HepG2 (cell line): ENCODE results near the gene STAT1. TPM values are rescaled to one million over a fixed set of nuclear protein-coding genes. Genes with fewer than 3 reads are reported as not detected.

Experiments used
- ATAC-seq: fragments of 200-7000 bp; cut with Tn5 transposase; 3 replicates; pipeline ENCODE4 v1.9.1; 2020; ENCODE audit warnings: mild to moderate bottlenecking, moderate library complexity
- BruUV-seq: library from RNA; stranded (reverse); fragments of 400-500 nt; replicated peaks from 2 replicates; lab custom pipeline; 2021; lab: Mats Ljungman, UMichigan
- CTCF ChIA-PET: fragments of 300-600 bp; formaldehyde crosslinking; extraction: SDS; loops from one replicate; lab custom pipeline; 2021; ENCODE audit warnings: low total read pairs, inconsistent platforms, low intra/inter-chr PET ratio; lab: Yijun Ruan, JAX
- POLR2A ChIA-PET: fragments of 350-600 bp; sonication (Branson Sonifier 250); formaldehyde crosslinking; loops from one replicate; lab custom pipeline; 2020; ENCODE audit warnings: antibody characterized with exemption, inconsistent platforms; lab: Yijun Ruan, JAX
- DNase-seq: peaks from one replicate; pipeline ENCODE4 v3.0.0-alpha.2; 2015; ENCODE audit warnings: low spot score
- FAIRE-seq: peaks from 3 replicates; lab custom pipeline; 2011; peaks lifted over from hg19 to GRCh38; lab: Jason Lieb, UNC
- H2AFZ ChIP-seq: one replicate; pipeline ENCODE4 v1.6.1; 2011; ENCODE audit warnings: low read length, inconsistent platforms
- H3K27ac ChIP-seq: fragments of 300-600 bp; 3 replicates; pipeline ENCODE4 v1.8.0; 2011; ENCODE audit warnings: mixed run types, mild to moderate bottlenecking, mixed read lengths, low read length, inconsistent platforms; ENCODE audit not compliant: insufficient read depth; ENCODE audit errors: extremely low read length
- H3K27me3 ChIP-seq, 2 experiments: fragments of 200-600 bp in 1 of 2; 2 replicates in 1 of 2; 3 replicates in 1 of 2; pipeline versions ENCODE4 v1.6.0 to v1.8.0; 2011; ENCODE audit warnings: low read length in 2 of 2, mild to moderate bottlenecking in 2 of 2, moderate library complexity in 2 of 2, inconsistent platforms in 1 of 2; ENCODE audit not compliant: insufficient read depth in 2 of 2, control insufficient read depth in 1 of 2
- H3K36me3 ChIP-seq, 2 experiments: fragments of 200-600 bp in 1 of 2; replicated peaks in 1 of 2; 2 replicates in 1 of 2; 3 replicates in 1 of 2; pipeline versions ENCODE4 v1.5.1 to v1.8.0; 2011; ENCODE audit warnings: low read length in 2 of 2, inconsistent platforms in 1 of 2; ENCODE audit not compliant: insufficient read depth in 2 of 2, control insufficient read depth in 1 of 2
- H3K4me1 ChIP-seq: 2 replicates; pipeline ENCODE4 v1.5.1; 2012; ENCODE audit warnings: low read length, inconsistent platforms; ENCODE audit not compliant: insufficient read depth
- H3K4me2 ChIP-seq: 2 replicates; pipeline ENCODE4 v1.6.0; 2011; ENCODE audit warnings: low read depth, low read length, inconsistent platforms
- H3K4me3 ChIP-seq, 3 experiments: fragments of 200-600 bp in 1 of 3; sonication (generic), shearing (Covaris generic) in 1 of 3; replicated peaks in 1 of 3; 2 replicates each; pipeline ENCODE4 v1.5.1; 2011 to 2016; ENCODE audit warnings: low read length in 3 of 3, inconsistent platforms in 2 of 3, low read depth in 2 of 3, mild to moderate bottlenecking in 2 of 3, control low read depth in 1 of 3, mixed read lengths in 1 of 3; ENCODE audit not compliant: insufficient read depth in 1 of 3
- H3K79me2 ChIP-seq: one replicate; pipeline ENCODE4 v1.6.1; 2011; ENCODE audit warnings: low read length, inconsistent platforms; ENCODE audit not compliant: insufficient read depth
- H3K9ac ChIP-seq: 2 replicates; pipeline ENCODE4 v1.6.0; 2011; ENCODE audit warnings: mild to moderate bottlenecking, low read depth, low read length, inconsistent platforms; ENCODE audit not compliant: insufficient read depth
- H3K9me3 ChIP-seq: 2 replicates; pipeline ENCODE4 v1.5.1; 2012; ENCODE audit warnings: mild to moderate bottlenecking, low read length
- H4K20me1 ChIP-seq: 2 replicates; pipeline ENCODE4 v1.6.0; 2011; ENCODE audit warnings: inconsistent platforms, mild to moderate bottlenecking, low read length, moderate library complexity; ENCODE audit not compliant: insufficient read depth
- HBP1 ChIP-seq: IDR thresholded peaks from 2 replicates; pipeline ENCODE4 v1.6.1; 2016; ENCODE audit warnings: low read depth, control low read depth
- HNRNPK ChIP-seq: fragments of 200-400 bp; formaldehyde crosslinking; IDR thresholded peaks from 2 replicates; pipeline ENCODE4 v1.6.1; 2018; ENCODE audit warnings: low read length, low read depth, moderate library complexity, mild to moderate bottlenecking; ENCODE audit not compliant: poor library complexity, severe bottlenecking
- KDM4B ChIP-seq: sonication (generic); formaldehyde crosslinking; IDR thresholded peaks from 2 replicates; pipeline ENCODE4 v1.4.0; 2020; ENCODE audit warnings: missing genetic modification reagents
- KLF9 ChIP-seq: IDR thresholded peaks from 2 replicates; pipeline ENCODE4 v1.6.1; 2016; ENCODE audit warnings: low read depth
- SALL1 ChIP-seq: sonication (generic); formaldehyde crosslinking; IDR thresholded peaks from 2 replicates; pipeline ENCODE4 v1.8.0; 2022; ENCODE audit warnings: mild to moderate bottlenecking, missing genetic modification reagents
- TBL1XR1 ChIP-seq: fragments of 150-350 bp; IDR thresholded peaks from 2 replicates; pipeline ENCODE4 v1.6.1; 2014; ENCODE audit warnings: borderline replicate concordance, low read length; ENCODE audit not compliant: partially characterized antibody
- TBX3 ChIP-seq: fragments of 450-650 bp; IDR thresholded peaks from 2 replicates; pipeline ENCODE4 v1.6.1; 2017; ENCODE audit warnings: antibody characterized with exemption, mild to moderate bottlenecking, inconsistent platforms, borderline replicate concordance
- ZBTB25 ChIP-seq: IDR thresholded peaks from 2 replicates; pipeline ENCODE4 v1.6.1; 2018; ENCODE audit warnings: missing genetic modification reagents
- ZFP90 ChIP-seq: sonication (generic); formaldehyde crosslinking; IDR thresholded peaks from 2 replicates; pipeline ENCODE4 v1.8.0; 2022; ENCODE audit warnings: missing genetic modification reagents, mild to moderate bottlenecking, inconsistent platforms, borderline replicate concordance
- ZNF18 ChIP-seq: sonication (generic); formaldehyde crosslinking; IDR thresholded peaks from 2 replicates; pipeline ENCODE4 v1.8.0; 2022; ENCODE audit warnings: mild to moderate bottlenecking, missing genetic modification reagents; ENCODE audit not compliant: insufficient replicate concordance
- ZNF713 ChIP-seq: sonication (generic); formaldehyde crosslinking; IDR thresholded peaks from 2 replicates; pipeline ENCODE4 v1.4.0; 2020; ENCODE audit warnings: mild to moderate bottlenecking, missing genetic modification reagents
- ZNF777 ChIP-seq: sonication (generic); formaldehyde crosslinking; IDR thresholded peaks from 2 replicates; pipeline ENCODE4 v1.4.0; 2020; ENCODE audit warnings: missing genetic modification reagents
- WGBS: methylation state at CpG from one replicate; pipeline ENCODE4 v1.1.6; 2017; ENCODE audit warnings: low lambda C conversion rate; 5-methylcytosine and 5-hydroxymethylcytosine counted together
- in situ Hi-C: cut with HindIII; loops from 2 replicates; pipeline ENCODE4 v1.10.0; 2017; ENCODE audit warnings: low pct_unique_long_range_greater_than_20kb; ENCODE audit not compliant: extremely low pct_ligation_motif_present
- intact Hi-C: fragments of 100-400 bp; cut with micrococcal nuclease; formaldehyde crosslinking; loops from one replicate; pipeline ENCODE4 v1.10.0; 2022; ENCODE audit not compliant: unreplicated experiment
- polyA plus RNA-seq, 8 experiments: library from polyadenylated mRNA; depleted of rRNA in 3 of 8; stranded (reverse) in 7 of 8; unstranded in 1 of 8; fragments of >200 nt; fragmentation: Illumina TruSeq in 4 of 8; extraction: Trizol in 4 of 8; gene quantifications; 2 replicates each; pipeline versions ENCODE4 v1.2.1 to v1.2.3, GENCODE V29; 2011 to 2016; ENCODE audit warnings: low read depth in 4 of 8, missing spikeins in 1 of 8, mixed read lengths in 1 of 8; ENCODE audit not compliant: insufficient read depth in 1 of 8
- total RNA-seq, 5 experiments: library from RNA; depleted of rRNA; stranded (reverse); fragments of >200 nt; fragmentation: Illumina TruSeq; extraction: Trizol; gene quantifications; 2 replicates each; pipeline ENCODE4 v1.2.3, GENCODE V29; 2016; ENCODE audit warnings: low read depth in 1 of 5

Gene STAT1
- total and polyA plus RNA-seq, 2 of the 13 experiments (the other 11 are each of a cell fraction or from before 2014, with no cell fraction given): 21.8 to 59.6 TPM

GRCh38 chr2:191037351-191037750 is 23.4 kb upstream of the STAT1 start:
- CTCF ChIA-PET: no interaction called here
- intact Hi-C loops: loop anchor here (10.0 kb wide), 1 partner anchor 183 kb away; no protein-coding TSS in a partner anchor
- WGBS: 34% methylated on average over 4 of the region's 4 CpGs

GRCh38 chr2:191036363-191036762 is 22.4 kb upstream of the STAT1 start:
- Histone ChIP-seq H3K9me3 (no peaks in the 10 kb centered on the region), H3K27ac (no peak overlapping the region), H3K4me2 (no peak overlapping the region), H4K20me1 (no peaks in the 10 kb centered on the region), H3K9ac (no peak overlapping the region), H3K36me3 (no peaks in the 10 kb centered on the region), H3K79me2 (no peaks in the 10 kb centered on the region), H2AFZ (no peak overlapping the region), H3K4me3 (no peak overlapping the region), H3K4me1 (peaks cover 23% of the 10 kb centered on the region), H3K27me3 (no peaks in the 10 kb centered on the region)
- intact Hi-C loops (loop anchor here (10.0 kb wide), 1 partner anchor 182 kb away; no protein-coding TSS in a partner anchor), in situ Hi-C loops (no loop called here)
- ChIA-PET CTCF (no interaction called here), POLR2A (interaction anchor here (1.2 kb wide), 1 partner anchor 16 kb away, joined by 5 read pairs; no protein-coding TSS in a partner anchor)
- TF ChIP-seq KDM4B (no peak), ZNF777 (CRISPR knock-in tag) (no peak), TBL1XR1 (no peak), TBX3 (no peak), ZBTB25 (CRISPR knock-in tag) (no peak), ZNF18 (CRISPR knock-in tag) (no peak)
- DNase-seq (no peak), ATAC-seq (no peak), FAIRE-seq (no peak)
- BruUV-seq: no TSS peak
- 28% methylated on average over 2 of the region's 2 CpGs for WGBS

More at GRCh38 chr2:191037351-191037750, 23.4 kb upstream of the STAT1 start:
- Histone ChIP-seq H3K27me3 (no peaks in the 10 kb centered on the region), H3K27ac (no peak overlapping the region), H3K4me3 (no peak overlapping the region), H3K79me2 (no peaks in the 10 kb centered on the region), H3K36me3 (no peaks in the 10 kb centered on the region), H3K9me3 (no peaks in the 10 kb centered on the region), H3K9ac (no peak overlapping the region), H2AFZ (no peak overlapping the region), H3K4me1 (peaks cover 23% of the 10 kb centered on the region), H4K20me1 (no peaks in the 10 kb centered on the region), H3K4me2 (no peak overlapping the region)
- FAIRE-seq: no peak
- no peak for TF ChIP-seq HBP1
- no peak for TF ChIP-seq HNRNPK
- TF ChIP-seq KLF9 (CRISPR knock-in tag): no peak
- TF ChIP-seq ZNF713: no peak
- no peak for TF ChIP-seq SALL1 (CRISPR knock-in tag)
- no peak for TF ChIP-seq ZFP90 (CRISPR knock-in tag)
- in situ Hi-C loops: no loop called here
- BruUV-seq: no TSS peak
- no peak for ATAC-seq
- POLR2A ChIA-PET: no interaction called here
- no peak for DNase-seq
